ENCODE measurements around the gene FNDC3B.

The FNDC3B gene

GRCh38 chr3:172296975-172297332, 257.6 kb downstream of the FNDC3B start:
- no peak for DNase-seq

GRCh38 chr3:172298247-172298646, 258.9 kb downstream of the FNDC3B start:
- no peak for DNase-seq

GRCh38 chr3:172300187-172300586, 260.8 kb downstream of the FNDC3B start:
- DNase-seq = no peak

- no peak for DNase-seq
Observed at GRCh38 chr3:172300862-172301261, 261.5 kb downstream of the FNDC3B start.

GRCh38 chr3:172302203-172302602, 262.8 kb downstream of the FNDC3B start:
- no peak for DNase-seq

- no peak for DNase-seq
Observed at GRCh38 chr3:172303181-172303580, 263.8 kb downstream of the FNDC3B start.

- DNase-seq = no peak
Observed at GRCh38 chr3:172303941-172304558, 264.7 kb downstream of the FNDC3B start.

- DNase-seq = peak; percentile 69
Observed at GRCh38 chr3:172305552-172305951, 266.2 kb downstream of the FNDC3B start.

GRCh38 chr3:172305974-172306373, 266.6 kb downstream of the FNDC3B start:
- DNase-seq = no peak

GRCh38 chr3:172307141-172307560, 267.8 kb downstream of the FNDC3B start:
- no peak for DNase-seq

- no peak for DNase-seq
Observed at GRCh38 chr3:172309059-172309458, 269.7 kb downstream of the FNDC3B start.

GRCh38 chr3:172309741-172310427, 270.5 kb downstream of the FNDC3B start:
- DNase-seq = no peak

GRCh38 chr3:172310428-172310760, 271.0 kb downstream of the FNDC3B start:
- DNase-seq = no peak

GRCh38 chr3:172311217-172311616, 271.8 kb downstream of the FNDC3B start:
- no peak for DNase-seq

GRCh38 chr3:172312001-172312400, 272.6 kb downstream of the FNDC3B start:
- peak; percentile 64 for DNase-seq

GRCh38 chr3:172312711-172313110, 273.3 kb downstream of the FNDC3B start:
- DNase-seq = no peak

GRCh38 chr3:172313671-172314070, 274.3 kb downstream of the FNDC3B start:
- peak; percentile 18 for DNase-seq

GRCh38 chr3:172314591-172315160, 275.3 kb downstream of the FNDC3B start:
- DNase-seq = no peak

- peak; percentile 28 for DNase-seq
Observed at GRCh38 chr3:172315401-172316091, 276.2 kb downstream of the FNDC3B start.

GRCh38 chr3:172316758-172317157, 277.4 kb downstream of the FNDC3B start:
- no peak for DNase-seq

GRCh38 chr3:172317481-172317880, 278.1 kb downstream of the FNDC3B start:
- no peak for DNase-seq

GRCh38 chr3:172317984-172318383, 278.6 kb downstream of the FNDC3B start:
- peak; percentile 92 for DNase-seq

GRCh38 chr3:172319595-172319994, 280.2 kb downstream of the FNDC3B start:
- peak; percentile 18 for DNase-seq

GRCh38 chr3:172320468-172320867, 281.1 kb downstream of the FNDC3B start:
- DNase-seq = no peak

Data from fibroblast of upper back skin (primary cell).